HEK293 (cell line): Measurements from ENCODE around the gene FOXF2.

ENCODE experiments used
- BCL11B ChIP-seq: fragments of 450-650 bp; formaldehyde crosslinking; IDR thresholded peaks from 2 replicates; pipeline ENCODE4 v1.5.1; 2016; ENCODE audit warnings: low read depth, missing biosample characterization, missing genetic modification characterization
- GLI4 ChIP-seq: fragments of 450-650 bp; formaldehyde crosslinking; IDR thresholded peaks from 2 replicates; pipeline ENCODE4 v1.5.1; 2016; ENCODE audit warnings: missing biosample characterization, missing genetic modification characterization
- KLF16 ChIP-seq: fragments of 450-650 bp; formaldehyde crosslinking; IDR thresholded peaks from 2 replicates; pipeline ENCODE4 v1.5.1; 2017; ENCODE audit warnings: missing biosample characterization, missing genetic modification characterization
- OSR2 ChIP-seq: fragments of 450-650 bp; formaldehyde crosslinking; IDR thresholded peaks from 2 replicates; pipeline ENCODE4 v1.5.1; 2016; ENCODE audit warnings: missing biosample characterization, missing genetic modification characterization
- PRDM1 ChIP-seq: fragments of 450-650 bp; formaldehyde crosslinking; IDR thresholded peaks from 2 replicates; pipeline ENCODE4; 2016; ENCODE audit warnings: missing biosample characterization, missing genetic modification characterization
- SP3 ChIP-seq: fragments of 450-650 bp; formaldehyde crosslinking; IDR thresholded peaks from 2 replicates; pipeline ENCODE4 v1.5.1; 2016; ENCODE audit warnings: missing biosample characterization, missing genetic modification characterization
- WT1 ChIP-seq: fragments of 450-650 bp; formaldehyde crosslinking; IDR thresholded peaks from 2 replicates; pipeline ENCODE4 v1.5.1; 2016; ENCODE audit warnings: missing biosample characterization, missing genetic modification characterization
- ZBTB17 ChIP-seq: fragments of 450-650 bp; formaldehyde crosslinking; IDR thresholded peaks from 2 replicates; pipeline ENCODE4 v1.5.1; 2016; ENCODE audit warnings: missing biosample characterization, missing genetic modification characterization
- ZBTB48 ChIP-seq: fragments of 450-650 bp; formaldehyde crosslinking; IDR thresholded peaks from 2 replicates; pipeline ENCODE4 v1.5.1; 2016; ENCODE audit warnings: missing biosample characterization, missing genetic modification characterization
- ZFHX2 ChIP-seq: fragments of 450-650 bp; formaldehyde crosslinking; conservative IDR thresholded peaks from 2 replicates; pipeline ENCODE4 v1.5.1; 2016; ENCODE audit warnings: missing biosample characterization, missing genetic modification characterization
- ZFP3 ChIP-seq: fragments of 450-650 bp; formaldehyde crosslinking; IDR thresholded peaks from 2 replicates; pipeline ENCODE4 v1.5.1; 2016; ENCODE audit warnings: low read depth, missing biosample characterization, missing genetic modification characterization
- ZFP37 ChIP-seq: fragments of 450-650 bp; formaldehyde crosslinking; IDR thresholded peaks from 2 replicates; pipeline ENCODE4 v1.5.1; 2016; ENCODE audit warnings: missing biosample characterization, missing genetic modification characterization
- ZIC2 ChIP-seq: fragments of 450-650 bp; formaldehyde crosslinking; IDR thresholded peaks from 2 replicates; pipeline ENCODE4 v1.5.1; 2016; ENCODE audit warnings: missing biosample characterization, missing genetic modification characterization
- ZNF155 ChIP-seq: fragments of 450-650 bp; formaldehyde crosslinking; IDR thresholded peaks from 2 replicates; pipeline ENCODE4 v1.5.1; 2016; ENCODE audit warnings: missing biosample characterization, missing genetic modification characterization
- ZNF19 ChIP-seq: fragments of 450-650 bp; formaldehyde crosslinking; IDR thresholded peaks from 2 replicates; pipeline ENCODE4; 2016; ENCODE audit warnings: missing biosample characterization, missing genetic modification characterization, low read depth
- ZNF302 ChIP-seq: fragments of 450-650 bp; formaldehyde crosslinking; IDR thresholded peaks from 2 replicates; pipeline ENCODE4 v1.5.1; 2016; ENCODE audit warnings: missing biosample characterization, missing genetic modification characterization, low read depth
- ZNF404 ChIP-seq: fragments of 450-650 bp; formaldehyde crosslinking; IDR thresholded peaks from 2 replicates; pipeline ENCODE4 v1.5.1; 2017; ENCODE audit warnings: missing biosample characterization, missing genetic modification characterization
- ZNF426 ChIP-seq: fragments of 450-650 bp; formaldehyde crosslinking; IDR thresholded peaks from 2 replicates; pipeline ENCODE4 v1.5.1; 2017; ENCODE audit warnings: missing biosample characterization, missing genetic modification characterization, mild to moderate bottlenecking, inconsistent platforms, moderate library complexity
- ZNF548 ChIP-seq: fragments of 450-650 bp; formaldehyde crosslinking; IDR thresholded peaks from 2 replicates; pipeline ENCODE4 v1.5.1; 2016; ENCODE audit warnings: missing biosample characterization, missing genetic modification characterization
- ZNF555 ChIP-seq: fragments of 450-650 bp; formaldehyde crosslinking; conservative IDR thresholded peaks from 2 replicates; pipeline ENCODE4 v1.5.1; 2017; ENCODE audit warnings: missing biosample characterization, mild to moderate bottlenecking, missing genetic modification characterization, inconsistent platforms
- ZNF561 ChIP-seq: fragments of 450-650 bp; IDR thresholded peaks from 2 replicates; pipeline ENCODE4 v1.5.1; 2018; ENCODE audit warnings: missing biosample characterization, missing genetic modification characterization, borderline replicate concordance
- ZNF600 ChIP-seq: fragments of 450-650 bp; formaldehyde crosslinking; IDR thresholded peaks from 2 replicates; pipeline ENCODE4 v1.5.1; 2016; ENCODE audit warnings: missing biosample characterization, missing genetic modification characterization
- ZNF660 ChIP-seq: fragments of 450-650 bp; IDR thresholded peaks from 2 replicates; pipeline ENCODE4 v1.5.1; 2018; ENCODE audit warnings: missing biosample characterization, mild to moderate bottlenecking, missing genetic modification characterization
- ZNF664 ChIP-seq: fragments of 450-650 bp; formaldehyde crosslinking; IDR thresholded peaks from 2 replicates; pipeline ENCODE4 v1.5.1; 2016; ENCODE audit warnings: missing biosample characterization, missing genetic modification characterization
- ZNF76 ChIP-seq: fragments of 450-650 bp; formaldehyde crosslinking; IDR thresholded peaks from 2 replicates; pipeline ENCODE4; 2016; ENCODE audit warnings: low read depth, missing biosample characterization, missing genetic modification characterization, borderline replicate concordance
- ZNF830 ChIP-seq: fragments of 450-650 bp; IDR thresholded peaks from 2 replicates; pipeline ENCODE4 v1.5.0; 2018; ENCODE audit warnings: missing biosample characterization, missing genetic modification characterization, low read depth, mild to moderate bottlenecking, moderate library complexity
- ZSCAN23 ChIP-seq: fragments of 450-650 bp; formaldehyde crosslinking; IDR thresholded peaks from 2 replicates; pipeline ENCODE4 v1.5.1; 2016; ENCODE audit warnings: missing biosample characterization, missing genetic modification characterization
- TF ChIP-seq, protein P1 (sequence below): fragments of 450-650 bp; formaldehyde crosslinking; IDR thresholded peaks from 2 replicates; pipeline ENCODE4 v1.5.1; 2016; ENCODE audit warnings: missing biosample characterization, missing genetic modification characterization, low read depth
- TF ChIP-seq, protein P2 (sequence below): fragments of 450-650 bp; formaldehyde crosslinking; IDR thresholded peaks from 2 replicates; pipeline ENCODE4 v1.5.1; 2016; ENCODE audit warnings: missing biosample characterization, missing genetic modification characterization, borderline replicate concordance
- TF ChIP-seq, protein P3 (sequence below): fragments of 450-650 bp; formaldehyde crosslinking; IDR thresholded peaks from 2 replicates; pipeline ENCODE4 v1.5.1; 2016; ENCODE audit warnings: missing biosample characterization, missing genetic modification characterization

Gene FOXF2

DNA sequence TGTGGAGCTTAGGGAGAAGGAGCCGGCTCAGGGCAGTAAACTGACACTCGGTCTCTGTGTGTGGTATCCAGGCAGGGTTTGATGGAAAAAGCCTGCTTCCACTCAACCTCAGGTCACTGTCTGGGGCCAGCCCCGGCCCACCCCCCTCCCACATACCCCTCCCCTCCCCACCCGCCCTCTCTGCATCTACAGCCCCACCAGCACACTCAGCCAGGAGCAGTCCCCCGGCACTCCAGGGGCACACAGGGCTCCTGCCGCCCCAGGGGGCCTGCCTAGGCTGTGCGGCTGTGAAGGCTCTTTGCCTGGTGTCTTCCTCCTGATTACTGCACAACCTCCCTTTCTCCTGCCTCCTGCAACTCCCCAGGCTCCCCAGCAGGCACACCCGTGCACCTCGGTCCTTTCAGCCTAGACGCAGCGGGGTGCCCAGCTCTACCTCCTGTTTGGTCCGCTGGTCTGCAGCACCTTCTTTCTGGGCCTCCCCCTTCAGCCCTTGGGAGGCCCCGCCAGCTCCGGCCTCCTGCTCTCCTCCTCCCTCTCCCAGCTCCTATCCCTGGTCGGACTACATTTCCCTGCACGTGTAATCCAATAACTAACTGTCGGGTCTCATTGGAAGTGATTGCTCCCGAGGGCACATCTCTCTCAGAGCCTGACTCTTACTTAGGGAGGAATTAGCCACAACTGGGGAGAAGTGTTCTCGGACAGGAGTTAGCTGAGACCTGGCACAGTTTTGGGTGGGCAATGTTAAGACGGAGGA is 1.3 kb upstream of the FOXF2 start (continued):
- TF ChIP-seq, protein P1, sequence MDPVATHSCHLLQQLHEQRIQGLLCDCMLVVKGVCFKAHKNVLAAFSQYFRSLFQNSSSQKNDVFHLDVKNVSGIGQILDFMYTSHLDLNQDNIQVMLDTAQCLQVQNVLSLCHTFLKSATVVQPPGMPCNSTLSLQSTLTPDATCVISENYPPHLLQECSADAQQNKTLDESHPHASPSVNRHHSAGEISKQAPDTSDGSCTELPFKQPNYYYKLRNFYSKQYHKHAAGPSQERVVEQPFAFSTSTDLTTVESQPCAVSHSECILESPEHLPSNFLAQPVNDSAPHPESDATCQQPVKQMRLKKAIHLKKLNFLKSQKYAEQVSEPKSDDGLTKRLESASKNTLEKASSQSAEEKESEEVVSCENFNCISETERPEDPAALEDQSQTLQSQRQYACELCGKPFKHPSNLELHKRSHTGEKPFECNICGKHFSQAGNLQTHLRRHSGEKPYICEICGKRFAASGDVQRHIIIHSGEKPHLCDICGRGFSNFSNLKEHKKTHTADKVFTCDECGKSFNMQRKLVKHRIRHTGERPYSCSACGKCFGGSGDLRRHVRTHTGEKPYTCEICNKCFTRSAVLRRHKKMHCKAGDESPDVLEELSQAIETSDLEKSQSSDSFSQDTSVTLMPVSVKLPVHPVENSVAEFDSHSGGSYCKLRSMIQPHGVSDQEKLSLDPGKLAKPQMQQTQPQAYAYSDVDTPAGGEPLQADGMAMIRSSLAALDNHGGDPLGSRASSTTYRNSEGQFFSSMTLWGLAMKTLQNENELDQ (tag by site-specific recombination), result no peak
- peak; percentile 52 for TF ChIP-seq OSR2 (tag by site-specific recombination)
- peak; percentile 62; the same call in 1 of the 2 replicates for TF ChIP-seq ZNF76
- no peak for TF ChIP-seq ZNF561 (tag by site-specific recombination)
- TF ChIP-seq ZIC2, result peak; percentile 99
- no peak for TF ChIP-seq ZNF426 (tag by site-specific recombination)
- TF ChIP-seq ZNF155 (tag by site-specific recombination), result no peak
- TF ChIP-seq ZNF548 (tag by site-specific recombination), result no peak
- no peak for TF ChIP-seq ZNF555 (tag by site-specific recombination)
- TF ChIP-seq ZSCAN23 (tag by site-specific recombination), result no peak
- TF ChIP-seq ZNF660 (tag by site-specific recombination), result no peak
- TF ChIP-seq ZNF830 (tag by site-specific recombination), result no peak
- no peak for TF ChIP-seq BCL11B
- TF ChIP-seq ZFP37, result no peak
- no peak for TF ChIP-seq KLF16 (tag by site-specific recombination)
- TF ChIP-seq ZNF19 (tag by site-specific recombination), result no peak
- peak; percentile 97 for TF ChIP-seq ZNF600 (tag by site-specific recombination)
- peak; percentile 93 for TF ChIP-seq WT1 (tag by site-specific recombination)
- TF ChIP-seq, protein P2, sequence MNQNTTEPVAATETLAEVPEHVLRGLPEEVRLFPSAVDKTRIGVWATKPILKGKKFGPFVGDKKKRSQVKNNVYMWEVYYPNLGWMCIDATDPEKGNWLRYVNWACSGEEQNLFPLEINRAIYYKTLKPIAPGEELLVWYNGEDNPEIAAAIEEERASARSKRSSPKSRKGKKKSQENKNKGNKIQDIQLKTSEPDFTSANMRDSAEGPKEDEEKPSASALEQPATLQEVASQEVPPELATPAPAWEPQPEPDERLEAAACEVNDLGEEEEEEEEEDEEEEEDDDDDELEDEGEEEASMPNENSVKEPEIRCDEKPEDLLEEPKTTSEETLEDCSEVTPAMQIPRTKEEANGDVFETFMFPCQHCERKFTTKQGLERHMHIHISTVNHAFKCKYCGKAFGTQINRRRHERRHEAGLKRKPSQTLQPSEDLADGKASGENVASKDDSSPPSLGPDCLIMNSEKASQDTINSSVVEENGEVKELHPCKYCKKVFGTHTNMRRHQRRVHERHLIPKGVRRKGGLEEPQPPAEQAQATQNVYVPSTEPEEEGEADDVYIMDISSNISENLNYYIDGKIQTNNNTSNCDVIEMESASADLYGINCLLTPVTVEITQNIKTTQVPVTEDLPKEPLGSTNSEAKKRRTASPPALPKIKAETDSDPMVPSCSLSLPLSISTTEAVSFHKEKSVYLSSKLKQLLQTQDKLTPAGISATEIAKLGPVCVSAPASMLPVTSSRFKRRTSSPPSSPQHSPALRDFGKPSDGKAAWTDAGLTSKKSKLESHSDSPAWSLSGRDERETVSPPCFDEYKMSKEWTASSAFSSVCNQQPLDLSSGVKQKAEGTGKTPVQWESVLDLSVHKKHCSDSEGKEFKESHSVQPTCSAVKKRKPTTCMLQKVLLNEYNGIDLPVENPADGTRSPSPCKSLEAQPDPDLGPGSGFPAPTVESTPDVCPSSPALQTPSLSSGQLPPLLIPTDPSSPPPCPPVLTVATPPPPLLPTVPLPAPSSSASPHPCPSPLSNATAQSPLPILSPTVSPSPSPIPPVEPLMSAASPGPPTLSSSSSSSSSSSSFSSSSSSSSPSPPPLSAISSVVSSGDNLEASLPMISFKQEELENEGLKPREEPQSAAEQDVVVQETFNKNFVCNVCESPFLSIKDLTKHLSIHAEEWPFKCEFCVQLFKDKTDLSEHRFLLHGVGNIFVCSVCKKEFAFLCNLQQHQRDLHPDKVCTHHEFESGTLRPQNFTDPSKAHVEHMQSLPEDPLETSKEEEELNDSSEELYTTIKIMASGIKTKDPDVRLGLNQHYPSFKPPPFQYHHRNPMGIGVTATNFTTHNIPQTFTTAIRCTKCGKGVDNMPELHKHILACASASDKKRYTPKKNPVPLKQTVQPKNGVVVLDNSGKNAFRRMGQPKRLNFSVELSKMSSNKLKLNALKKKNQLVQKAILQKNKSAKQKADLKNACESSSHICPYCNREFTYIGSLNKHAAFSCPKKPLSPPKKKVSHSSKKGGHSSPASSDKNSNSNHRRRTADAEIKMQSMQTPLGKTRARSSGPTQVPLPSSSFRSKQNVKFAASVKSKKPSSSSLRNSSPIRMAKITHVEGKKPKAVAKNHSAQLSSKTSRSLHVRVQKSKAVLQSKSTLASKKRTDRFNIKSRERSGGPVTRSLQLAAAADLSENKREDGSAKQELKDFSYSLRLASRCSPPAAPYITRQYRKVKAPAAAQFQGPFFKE, result no peak
- peak; percentile 89 for TF ChIP-seq ZBTB17 (tag by site-specific recombination)
- TF ChIP-seq GLI4 (tag by site-specific recombination), result no peak
- TF ChIP-seq ZNF404, result no peak
- peak; percentile 84 for TF ChIP-seq ZBTB48 (tag by site-specific recombination)
- TF ChIP-seq ZNF302 (tag by site-specific recombination), result no peak
- no peak for TF ChIP-seq ZNF664
- no peak for TF ChIP-seq ZFHX2 (tag by site-specific recombination)
- peak; percentile 50; the same call in 1 of the 2 replicates for TF ChIP-seq PRDM1 (tag by site-specific recombination)
- TF ChIP-seq SP3 (tag by site-specific recombination), result peak; percentile 32
- TF ChIP-seq, protein P3, sequence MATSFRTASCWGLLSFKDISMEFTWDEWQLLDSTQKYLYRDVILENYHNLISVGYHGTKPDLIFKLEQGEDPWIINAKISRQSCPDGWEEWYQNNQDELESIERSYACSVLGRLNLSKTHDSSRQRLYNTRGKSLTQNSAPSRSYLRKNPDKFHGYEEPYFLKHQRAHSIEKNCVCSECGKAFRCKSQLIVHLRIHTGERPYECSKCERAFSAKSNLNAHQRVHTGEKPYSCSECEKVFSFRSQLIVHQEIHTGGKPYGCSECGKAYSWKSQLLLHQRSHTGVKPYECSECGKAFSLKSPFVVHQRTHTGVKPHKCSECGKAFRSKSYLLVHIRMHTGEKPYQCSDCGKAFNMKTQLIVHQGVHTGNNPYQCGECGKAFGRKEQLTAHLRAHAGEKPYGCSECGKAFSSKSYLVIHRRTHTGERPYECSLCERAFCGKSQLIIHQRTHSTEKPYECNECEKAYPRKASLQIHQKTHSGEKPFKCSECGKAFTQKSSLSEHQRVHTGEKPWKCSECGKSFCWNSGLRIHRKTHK (tag by site-specific recombination), result no peak
- TF ChIP-seq ZFP3 (tag by site-specific recombination), result no peak
